ENCODE results near the gene CBR1.

- TF ChIP-seq CTCF (IDR thresholded peaks at IDR 0.05) = no peak
- TF ChIP-seq SIN3A (IDR thresholded peaks at IDR 0.05; ENCODE audit: borderline replicate concordance, insufficient read depth, low read depth, low read length) = no peak
Measured at GRCh38 chr21:36120304-36120888, 50.6 kb downstream of the CBR1 start.

Measured in Panc1 (cell line).